T-helper 1 cell treated with Interleukin-12 subunit alpha and Interleukin-12 subunit beta and Interleukin-4 antibody, amounts not matched to agents 30 ng/mL and 1 ng/mL, for 36 hours (primary cell): ENCODE results near the gene TRPV5. TPM values are rescaled to one million over a fixed set of nuclear protein-coding genes. Genes with fewer than 3 reads are reported as not detected.
"Not testable (repeated sequence)": the region's sequence is repeated elsewhere in the genome, so short reads cannot be mapped to it uniquely, and the experiment has no call there.

Experiments
- intact Hi-C: fragments of 100-400 bp; cut with micrococcal nuclease; formaldehyde crosslinking; loops from one replicate; pipeline ENCODE4 v1.15.1; 2024
- total RNA-seq: library from RNA; stranded (reverse); gene quantifications from 2 replicates; pipeline ENCODE4 v1.2.3, GENCODE V29; 2022

The TRPV5 gene
- 0.10 TPM in 1 of 2 replicates, not detected in the other for total RNA-seq

DNA sequence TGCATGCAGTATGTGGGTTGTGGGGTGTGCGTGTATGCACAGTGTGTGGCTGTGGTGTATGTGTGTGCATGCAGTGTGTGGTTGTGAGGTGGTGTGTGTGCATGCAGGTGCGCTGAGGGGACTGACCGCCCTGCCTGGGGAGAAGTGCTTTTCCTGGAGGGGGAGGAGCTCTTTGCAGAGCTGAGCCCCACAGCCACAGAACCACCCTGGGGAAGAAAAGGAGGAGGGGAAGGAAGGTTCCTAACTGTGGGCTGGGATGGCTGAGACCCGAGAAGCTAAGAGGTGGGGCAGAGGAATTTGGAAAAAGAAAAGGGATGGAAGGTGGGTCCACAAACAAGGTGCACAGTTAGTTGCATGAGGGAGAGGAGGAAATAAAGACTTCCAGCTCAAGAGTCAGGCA, at the start of gene TRPV5:
Gene TRPV5 (minus strand): TSS at position 123 of the 400 bp plus-strand sequence. CDS start 287 bp downstream, outside the sequence.
- intact Hi-C loops, result no loop called here

DNA sequence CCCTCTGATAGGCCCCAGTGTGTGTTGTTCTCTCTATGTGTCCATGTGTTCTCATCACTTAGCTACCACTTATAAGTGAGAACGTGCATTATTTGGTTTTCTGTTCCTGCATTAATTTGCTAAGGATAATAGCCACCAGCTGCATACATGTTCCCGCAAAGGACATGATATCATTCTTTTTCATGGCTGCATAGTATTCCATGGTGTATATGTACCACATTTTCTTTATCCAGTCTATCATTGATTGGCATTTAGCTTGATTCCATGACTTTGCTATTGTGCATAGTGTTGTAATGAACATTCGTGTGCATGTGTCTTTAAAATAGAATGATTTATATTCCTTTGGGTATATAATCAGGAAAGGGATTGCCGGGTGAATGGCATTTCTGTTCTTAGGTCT, 44.9 kb upstream of the TRPV5 start:
- intact Hi-C loops, result not testable (repeated sequence)

DNA sequence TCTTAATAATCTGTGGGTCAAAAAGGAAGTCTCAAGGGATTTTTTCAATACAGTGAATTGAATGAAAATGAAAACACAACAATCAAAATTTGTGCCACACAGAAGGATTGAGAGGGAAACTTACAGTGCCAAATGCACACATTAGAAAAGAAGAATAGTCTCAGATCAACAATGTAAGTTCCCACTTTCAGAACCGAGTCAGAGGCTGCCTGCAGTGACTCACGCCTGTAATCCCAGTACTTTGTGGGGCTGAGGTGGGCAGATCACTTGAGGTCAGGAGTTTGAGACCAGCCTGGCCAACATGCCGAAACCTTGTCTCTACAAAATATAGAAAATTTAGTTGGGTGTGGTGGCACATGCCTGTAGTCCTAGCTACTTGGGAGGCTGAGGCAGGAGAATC, 41.1 kb upstream of the TRPV5 start:
- intact Hi-C loops, result no loop called here

DNA sequence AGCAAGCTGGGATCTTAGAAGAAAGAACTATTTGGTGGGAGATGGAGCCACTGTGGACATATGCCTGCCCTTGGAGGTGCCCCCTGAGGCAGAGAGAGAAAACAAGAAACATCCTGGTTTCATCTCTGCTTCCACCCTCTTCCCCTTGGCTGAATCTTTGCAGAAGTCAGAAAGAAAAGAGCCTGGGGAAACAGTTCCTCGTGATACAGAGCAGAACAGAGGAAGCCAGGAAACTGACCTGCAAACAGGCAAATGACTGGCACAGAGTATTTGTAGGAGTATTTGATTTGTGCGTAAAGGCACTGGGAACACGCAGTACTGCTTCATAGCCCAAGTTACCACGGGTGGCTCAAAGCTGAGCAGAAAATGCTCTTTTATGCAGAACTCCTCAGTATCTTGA, 35.6 kb upstream of the TRPV5 start:
- intact Hi-C loops, result no loop called here

DNA sequence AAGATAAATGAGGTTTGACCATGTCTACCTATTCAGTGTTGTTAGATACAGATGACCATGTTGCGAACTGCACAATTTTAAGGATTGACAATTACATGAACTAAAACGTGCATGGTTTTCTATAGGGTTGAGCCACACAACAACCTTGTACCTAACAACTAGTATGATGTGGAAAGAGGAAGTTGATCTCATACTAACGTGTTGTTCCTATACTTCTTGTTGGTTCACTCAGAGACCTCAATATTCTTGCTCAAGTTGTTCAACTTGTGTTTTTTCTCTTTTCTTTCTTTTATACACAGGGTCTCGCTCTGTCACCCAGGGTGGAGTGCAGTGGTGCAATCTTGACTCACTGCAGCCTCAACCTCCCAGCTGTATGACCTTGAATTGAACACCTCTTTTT, 34.7 kb upstream of the TRPV5 start:
- intact Hi-C loops, result no loop called here

DNA sequence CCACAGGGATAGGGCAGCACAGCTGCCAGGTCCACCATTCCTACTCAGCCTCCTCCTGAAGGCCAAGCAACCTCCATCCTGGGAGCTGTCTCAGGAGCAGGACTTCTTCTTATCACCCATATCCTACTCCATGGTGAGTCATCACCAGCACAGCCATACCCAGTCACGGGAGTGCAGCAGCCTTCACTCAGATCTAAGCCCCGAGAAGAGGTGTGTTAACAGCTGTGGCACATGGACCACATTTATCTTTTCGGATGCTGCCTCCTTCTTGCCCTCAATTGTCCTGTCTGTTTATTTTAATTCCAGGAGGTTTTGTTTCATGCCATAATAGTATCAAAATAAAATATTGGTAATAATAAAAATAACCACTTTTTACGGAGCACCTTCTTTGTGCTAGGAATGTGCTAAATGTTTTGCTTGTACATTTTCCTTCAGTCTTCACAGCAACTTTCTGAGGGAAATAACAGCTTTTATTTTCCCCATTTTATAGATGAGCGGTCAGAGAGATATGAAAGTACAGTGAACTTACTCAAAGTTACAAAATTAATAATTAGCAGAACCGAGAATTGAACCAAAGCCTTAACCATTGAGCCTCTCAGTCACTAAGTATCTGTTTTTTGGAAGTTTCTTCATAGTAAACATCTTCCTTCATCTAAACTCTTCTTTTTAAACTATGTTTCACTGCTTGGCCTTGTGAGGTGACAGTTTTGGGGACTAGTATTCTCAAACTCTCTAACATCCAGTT, 31.1 kb upstream of the TRPV5 start:
- intact Hi-C loops, result no loop called here

DNA sequence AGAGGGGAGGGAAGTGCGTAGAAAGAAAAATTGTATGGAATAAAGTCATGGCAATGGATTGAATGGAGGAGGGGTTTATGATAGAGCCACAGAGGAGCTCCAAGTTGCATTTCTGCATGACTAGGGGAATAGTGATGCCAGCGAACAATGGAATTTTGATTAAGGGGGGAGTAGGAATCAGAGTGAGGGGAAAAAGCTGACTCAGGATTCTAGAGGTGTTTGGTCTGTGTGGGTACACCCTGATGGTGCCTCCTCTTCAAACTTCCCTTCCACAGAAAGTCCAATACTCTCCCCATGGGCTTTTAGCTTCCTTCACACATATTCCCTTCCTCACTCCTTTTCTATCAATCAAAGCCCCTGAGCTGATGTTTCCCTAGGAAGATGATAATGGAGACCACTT, 30.4 kb upstream of the TRPV5 start:
- intact Hi-C loops, result no loop called here

DNA sequence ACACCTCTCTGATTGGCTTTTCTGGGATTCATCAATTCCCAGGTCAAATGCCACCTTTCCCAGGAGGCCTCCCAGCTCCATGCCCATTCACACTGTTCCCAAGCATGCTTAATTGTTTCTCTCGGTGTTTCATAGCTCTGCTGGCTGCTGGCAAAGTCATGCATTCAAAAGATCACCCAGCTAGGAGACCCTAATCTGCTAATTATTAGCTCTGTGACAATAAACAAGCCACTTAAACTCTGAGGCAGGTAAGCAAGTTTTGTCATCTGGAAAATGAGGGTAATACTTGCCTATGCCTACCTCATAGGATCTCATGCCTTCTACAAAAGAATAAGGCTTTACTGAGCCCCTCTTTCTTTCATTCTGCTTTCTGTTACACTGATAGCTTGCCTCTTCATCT, 29.4 kb upstream of the TRPV5 start:
- intact Hi-C loops, result no loop called here

DNA sequence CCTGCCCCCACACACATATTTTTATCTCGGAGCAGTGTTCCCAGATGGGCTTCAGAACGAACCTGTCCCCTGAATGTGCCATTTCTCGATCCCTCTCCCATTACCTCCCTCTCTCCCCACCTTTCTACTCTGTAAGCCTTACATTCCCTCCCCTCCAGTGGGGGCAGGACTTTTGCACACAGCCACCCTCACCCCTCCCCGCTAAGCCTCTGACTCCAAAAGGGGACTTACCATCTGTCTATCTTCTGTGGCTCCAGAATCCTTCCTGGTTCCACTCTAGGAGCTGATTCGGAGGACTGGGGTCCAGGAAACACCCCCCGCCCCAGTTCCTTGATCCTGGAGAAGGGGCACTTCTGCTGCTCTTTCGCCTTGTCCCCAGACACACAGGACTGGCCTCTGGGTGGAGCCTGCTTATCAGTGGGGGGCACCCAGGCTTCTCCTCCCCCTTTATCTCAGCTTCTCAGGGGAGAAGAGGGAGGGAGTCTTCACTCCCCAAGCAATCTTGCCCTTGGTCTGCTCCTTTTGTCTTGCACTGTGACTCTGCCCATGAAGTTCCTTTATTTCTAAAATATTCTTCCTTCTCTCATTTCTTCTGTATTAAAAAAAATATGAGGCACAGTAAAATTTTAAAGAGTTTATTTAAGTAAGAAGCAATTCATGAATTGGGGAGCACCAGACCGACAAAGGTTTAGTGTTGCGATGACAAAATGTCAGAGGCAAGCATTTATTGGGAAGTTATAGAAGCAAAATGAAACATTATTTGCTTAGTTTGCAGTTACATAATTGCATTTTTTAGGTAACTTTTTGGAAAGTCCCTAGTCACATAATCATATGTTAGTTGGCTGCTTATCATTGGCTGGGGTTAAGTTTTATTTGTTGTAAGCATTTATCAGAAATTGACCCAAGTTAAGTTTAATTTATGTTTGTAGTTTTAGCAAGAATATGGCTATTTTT, 28.7 kb upstream of the TRPV5 start, which contains the start of gene KEL:
Gene KEL (minus strand): TSS at position 391 of the 954 bp plus-strand sequence. CDS start 157 bp downstream, at position 234.
- intact Hi-C loops, result loop anchor here (1.0 kb wide), 1 partner anchor 108 kb away; no protein-coding TSS in a partner anchor

DNA sequence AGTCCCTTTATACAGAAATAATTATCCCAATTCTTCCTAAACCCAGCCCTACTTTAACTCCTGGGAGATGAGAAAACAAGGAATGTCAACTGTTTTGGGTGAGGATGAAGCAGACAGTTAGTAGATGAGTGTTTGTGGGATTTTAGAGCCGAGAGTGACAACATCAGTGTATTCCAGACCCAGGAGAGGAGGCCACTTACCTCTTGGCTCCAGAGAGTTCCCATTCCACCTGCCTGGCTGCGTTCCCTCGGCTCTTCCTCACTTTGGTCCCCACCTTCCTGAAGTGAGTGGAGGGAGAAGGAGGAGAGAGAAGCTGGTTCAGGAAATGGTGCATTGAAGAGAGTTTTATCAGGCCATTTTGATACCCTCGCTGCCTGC, 28.0 kb upstream of the TRPV5 start:
- intact Hi-C loops, result loop anchor here (1.0 kb wide), 1 partner anchor 107 kb away; no protein-coding TSS in a partner anchor

DNA sequence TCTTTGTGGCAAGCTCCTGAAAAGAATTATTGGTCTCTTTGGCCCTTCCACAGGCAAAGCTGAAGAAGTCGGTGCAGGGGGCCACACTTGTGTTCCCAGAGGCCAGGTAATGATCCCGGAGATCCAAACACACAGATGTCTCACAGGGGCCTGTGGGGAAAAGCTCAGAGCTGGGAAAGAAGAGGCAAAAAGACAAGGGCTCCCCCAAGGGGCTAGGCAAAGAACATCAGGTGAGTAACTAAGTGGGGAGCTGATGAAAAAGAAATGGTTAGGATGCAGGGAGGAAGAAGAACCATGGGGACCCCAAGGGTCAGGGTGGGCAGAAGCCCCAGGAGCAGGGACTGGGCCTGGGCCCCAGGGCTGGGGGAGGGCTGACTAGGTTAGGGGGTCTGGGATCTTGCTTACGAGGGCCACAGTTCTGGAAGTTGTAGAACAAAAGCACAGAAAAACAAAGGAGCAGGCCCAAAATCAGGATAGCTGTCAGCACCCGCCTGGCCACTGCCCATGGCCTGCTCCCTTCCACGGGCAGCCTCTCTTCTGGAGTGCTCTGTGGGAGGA, 27.5 kb upstream of the TRPV5 start:
- intact Hi-C loops, result loop anchor here (1.0 kb wide), 1 partner anchor 107 kb away; no protein-coding TSS in a partner anchor

DNA sequence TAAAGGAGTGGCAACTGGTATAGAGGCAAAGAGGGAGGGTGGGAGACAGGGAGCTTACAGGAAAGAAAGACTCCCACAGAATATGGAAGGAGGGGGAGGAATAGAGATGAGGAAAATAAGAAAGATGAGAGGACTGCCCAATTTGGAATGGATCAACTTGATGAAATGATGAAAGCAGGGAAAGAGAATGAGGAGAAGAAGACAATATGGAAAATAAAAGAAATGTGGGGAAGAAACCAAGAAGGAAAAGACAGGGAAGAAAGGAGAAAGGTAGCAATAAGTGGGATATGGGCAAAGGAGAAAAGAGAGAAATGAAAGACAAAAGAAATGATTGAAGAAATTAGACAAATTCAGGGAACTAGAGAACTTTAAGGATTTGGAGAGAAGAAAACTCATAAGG, 25.7 kb upstream of the TRPV5 start:
- intact Hi-C loops, result no loop called here

DNA sequence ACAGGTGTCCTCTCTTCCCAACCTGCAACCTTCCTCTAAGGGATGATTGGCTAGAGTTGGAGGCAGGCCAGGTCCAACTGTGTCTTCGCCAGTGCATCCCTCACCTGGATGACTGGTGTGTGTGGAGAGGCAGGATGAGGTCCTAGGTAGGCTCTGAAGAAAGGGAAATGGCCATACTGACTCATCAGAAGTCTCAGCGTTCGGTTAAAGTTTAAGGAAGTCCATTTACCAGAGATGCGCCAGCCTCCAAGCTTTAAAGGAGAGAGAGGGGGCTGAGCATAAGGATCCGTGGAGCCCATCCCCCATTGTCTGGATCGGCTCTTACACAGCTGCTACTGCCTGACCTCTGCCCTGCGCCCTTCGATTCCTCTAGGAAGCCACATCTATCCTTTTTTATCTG, 24.2 kb upstream of the TRPV5 start:
- intact Hi-C loops, result no loop called here

DNA sequence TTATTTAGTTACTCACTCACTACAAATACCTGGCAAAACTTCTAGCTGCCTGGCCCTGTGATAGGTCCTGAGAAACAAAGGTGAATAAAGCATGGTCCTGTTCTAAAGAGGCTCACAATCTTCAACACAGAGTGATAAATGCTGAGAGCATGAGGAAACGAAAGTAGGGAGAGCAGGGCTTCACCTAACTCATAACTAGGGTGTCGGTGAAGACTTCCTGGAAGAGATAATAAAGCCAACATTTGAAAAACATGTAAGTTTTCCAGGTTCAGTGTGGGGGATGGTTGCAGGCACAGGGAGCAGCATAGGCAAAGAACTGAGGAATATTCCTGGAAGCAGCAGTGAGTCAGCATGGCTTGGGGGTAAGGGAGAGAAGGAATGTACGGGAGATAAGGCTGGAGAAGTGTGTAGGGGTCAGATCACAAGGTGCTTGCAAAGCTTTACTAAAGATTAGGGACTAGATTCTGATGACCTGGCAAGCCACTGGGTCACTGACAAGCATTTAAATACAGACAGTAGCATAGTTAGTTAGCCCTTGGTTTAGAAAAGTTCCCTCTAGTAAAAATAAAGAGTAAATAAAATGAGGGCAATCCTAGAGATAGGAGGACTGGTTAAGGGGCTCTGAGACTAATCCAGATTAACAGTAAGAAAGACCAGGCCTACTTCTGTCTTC, 23.5 kb upstream of the TRPV5 start:
- intact Hi-C loops, result no loop called here

DNA sequence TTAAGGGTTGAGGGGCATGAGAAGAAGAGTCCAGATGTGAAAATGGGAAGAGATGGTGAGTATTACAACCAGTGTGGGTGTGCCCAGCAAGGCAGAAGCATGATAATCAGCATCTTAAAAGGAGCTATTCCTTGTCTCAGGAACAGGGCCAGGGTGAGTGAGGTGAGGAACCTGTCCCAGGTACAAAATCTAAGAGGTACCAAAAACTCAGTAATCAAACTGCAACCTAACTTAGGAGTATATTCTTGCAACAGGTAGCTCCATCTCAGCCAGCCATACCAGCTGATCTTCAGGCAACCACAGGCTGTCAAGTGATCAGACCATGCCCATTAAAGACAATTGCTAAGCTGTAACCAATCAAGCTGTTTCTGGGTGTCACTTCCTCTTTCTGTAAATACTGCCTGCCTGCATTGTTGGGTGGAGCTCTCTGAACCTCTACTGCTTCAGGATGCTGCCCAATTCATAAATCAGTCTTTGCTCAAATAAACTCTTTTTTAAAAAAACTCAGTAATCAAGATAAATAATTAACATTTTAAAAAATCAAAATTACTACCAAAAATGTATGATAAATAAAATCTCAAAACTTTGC, 21.2 kb upstream of the TRPV5 start:
- intact Hi-C loops, result no loop called here

DNA sequence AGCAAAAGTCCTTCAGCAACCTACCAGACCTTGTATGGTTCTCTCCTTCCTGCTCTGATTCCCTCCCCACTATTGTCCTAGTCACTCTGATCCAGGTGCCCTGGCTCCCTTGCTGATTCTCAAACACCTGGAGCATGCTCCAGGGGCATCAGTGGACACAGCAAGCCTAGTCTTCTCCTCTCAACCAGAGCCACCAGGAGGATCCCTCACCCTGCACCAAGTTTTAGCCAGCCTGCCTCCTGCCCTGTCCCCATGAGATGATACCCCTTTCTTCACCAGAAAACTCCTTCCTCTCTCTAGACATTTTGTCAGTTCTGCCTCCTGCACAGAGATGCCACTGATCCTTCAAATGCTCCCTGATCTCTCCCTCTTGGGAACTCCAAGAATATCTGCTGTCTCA, 16.7 kb upstream of the TRPV5 start:
- intact Hi-C loops, result no loop called here

DNA sequence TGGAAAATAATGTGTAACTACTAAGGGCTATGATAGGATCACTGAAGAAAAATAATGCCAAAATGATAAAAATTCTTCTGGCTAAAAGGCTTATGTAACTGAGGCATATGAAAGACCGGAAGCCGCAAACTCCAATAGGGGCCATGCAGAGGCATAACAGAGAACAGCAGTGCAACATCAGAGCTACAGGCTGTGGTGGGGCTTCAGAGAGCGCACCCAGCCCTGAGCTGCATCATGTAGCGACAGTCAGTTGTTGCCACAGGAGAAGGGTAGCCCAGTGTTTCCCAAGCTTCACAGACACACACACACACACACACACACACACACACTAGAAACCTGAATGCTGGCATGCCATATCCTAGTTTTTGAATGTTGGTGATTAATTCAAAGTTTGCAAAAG, 15.1 kb upstream of the TRPV5 start:
- intact Hi-C loops, result no loop called here

DNA sequence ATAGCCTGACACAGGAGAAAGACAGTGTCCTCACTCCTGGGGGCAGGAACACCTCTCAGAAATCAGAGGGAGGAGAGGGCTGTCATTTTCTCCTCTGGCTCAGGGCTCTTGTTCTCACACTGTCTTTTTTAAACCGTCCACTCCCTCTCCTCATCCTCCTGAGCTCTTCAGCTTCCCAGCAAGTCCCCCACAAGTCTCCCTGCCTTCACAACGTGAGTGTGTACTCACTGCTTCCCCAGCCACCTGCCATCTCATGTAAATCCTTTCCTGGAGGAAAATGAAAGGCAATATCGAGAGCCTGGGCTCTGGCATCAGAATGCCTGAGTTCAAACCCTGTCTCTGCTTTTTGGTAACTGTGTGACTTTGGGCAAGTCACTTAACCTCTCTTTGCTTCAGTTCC, 11.5 kb upstream of the TRPV5 start:
- intact Hi-C loops, result no loop called here

DNA sequence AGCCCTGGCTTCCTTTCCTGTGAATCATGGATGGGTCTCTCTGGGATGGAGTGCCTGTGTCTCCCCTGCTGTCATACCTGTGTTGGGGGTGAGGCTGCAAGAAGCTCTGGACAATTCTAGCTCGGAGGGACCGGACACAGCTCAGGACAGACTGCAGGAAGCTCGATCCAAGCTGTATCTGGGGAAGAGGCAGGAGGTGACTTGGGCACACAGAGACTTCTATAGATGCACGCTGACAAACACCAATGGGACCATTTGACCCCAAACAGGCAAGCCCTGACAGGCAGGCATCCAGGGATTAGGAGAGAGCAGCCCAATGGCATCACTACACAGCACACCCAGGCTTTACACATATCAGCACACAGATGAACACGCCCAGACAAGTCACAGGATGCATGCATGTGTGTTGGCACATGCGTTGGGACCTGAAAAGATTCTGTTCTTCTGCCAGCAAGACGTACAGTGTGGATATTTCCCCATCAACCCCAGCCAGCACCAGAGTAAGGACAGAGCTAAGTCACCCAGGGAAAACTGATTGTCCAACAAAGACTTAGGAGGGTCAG, 10.2 kb upstream of the TRPV5 start:
- intact Hi-C loops, result no loop called here

DNA sequence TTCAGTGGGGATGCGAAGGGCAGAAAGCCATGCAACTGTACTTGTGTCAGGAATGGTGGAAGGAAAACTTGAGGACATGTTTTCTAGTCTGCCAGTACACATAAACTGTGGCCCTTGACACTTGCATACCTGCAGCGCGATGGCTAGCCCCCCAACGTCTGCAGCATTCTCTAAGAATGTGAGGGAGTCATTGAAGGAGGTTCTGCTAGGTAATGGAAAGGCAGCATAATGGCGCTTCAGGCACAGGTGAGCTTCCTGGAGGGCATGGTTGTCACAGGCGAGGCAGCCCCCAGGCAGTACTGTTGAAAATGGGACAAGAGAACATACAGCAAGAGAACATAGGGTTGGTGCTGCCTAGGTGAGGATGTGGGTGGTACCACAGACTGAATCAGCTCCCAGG, 9.2 kb upstream of the TRPV5 start:
- intact Hi-C loops, result no loop called here

DNA sequence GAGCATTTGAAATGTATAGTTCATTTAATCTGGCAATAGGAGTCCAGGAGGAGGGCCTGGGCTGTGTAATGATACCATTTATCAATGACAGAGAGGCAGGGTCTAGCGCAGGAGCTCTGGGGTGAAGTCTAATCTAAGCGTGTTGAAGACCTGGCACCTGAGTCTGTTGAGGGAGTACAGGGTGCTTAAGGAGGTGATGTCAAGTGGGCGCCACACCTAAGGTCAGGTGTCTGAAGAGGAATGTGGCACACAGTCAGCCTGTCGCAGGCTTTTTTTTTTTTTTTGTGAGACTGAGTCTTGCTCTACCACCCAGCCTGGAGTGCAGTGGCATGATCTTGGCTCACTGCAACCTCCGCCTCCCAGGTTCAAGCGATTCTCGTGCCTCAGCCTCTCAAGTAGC, 8.0 kb upstream of the TRPV5 start:
- intact Hi-C loops, result no loop called here
